Ovary (tissue), 9 donors: ENCODE results near the gene NUCB2. TPM values are rescaled to one million over a fixed set of nuclear protein-coding genes. Genes with fewer than 3 reads are reported as not detected.
"Not testable (repeated sequence)": the region's sequence is repeated elsewhere in the genome, so short reads cannot be mapped to it uniquely, and the experiment has no call there.

ENCODE experiments used
- DNase-seq, 5 donors: peaks; one replicate each; pipeline ENCODE4 v3.0.0-alpha.2; 2019 to 2020
- H3K27ac ChIP-seq, 2 donors: fragments of 200-600 bp; one replicate each; pipeline versions ENCODE4 v1.5.1 to v1.8.0; 2019 to 2022
- H3K27me3 ChIP-seq: fragments of 200-600 bp; one replicate; pipeline ENCODE4 v1.8.0; 2022
- H3K36me3 ChIP-seq: fragments of 200-600 bp; sonication (generic); one replicate; pipeline ENCODE4 v1.5.1; 2019
- H3K4me1 ChIP-seq: one replicate; pipeline ENCODE4 v1.8.1; 2013; ENCODE audit warnings: mild to moderate bottlenecking, moderate library complexity; ENCODE audit not compliant: insufficient read depth
- H3K4me3 ChIP-seq: fragments of 200-600 bp; sonication (generic); one replicate; pipeline ENCODE4 v1.5.1; 2017
- H3K9me3 ChIP-seq, 2 donors: fragments of 200-600 bp in 1 of 2; sonication (generic) in 1 of 2; one replicate each; pipeline versions ENCODE4 v1.5.1 to v1.8.1; 2013 to 2019; ENCODE audit warnings: mild to moderate bottlenecking in 1 of 2, moderate library complexity in 1 of 2
- EP300 ChIP-seq: sonication (generic); formaldehyde crosslinking; IDR thresholded peaks from one replicate; pipeline ENCODE4 v1.6.1; 2017; ENCODE audit warnings: antibody characterized with exemption
- POLR2A ChIP-seq: fragments of 450-650 bp; IDR thresholded peaks from one replicate; pipeline ENCODE4 v1.6.1; 2017; ENCODE audit warnings: antibody characterized with exemption, mild to moderate bottlenecking, moderate library complexity
- WGBS, 3 donors: extraction: QIAGEN DNeasy Blood & Tissue Kit in 1 of 3; methylation state at CpG; one replicate each; pipeline versions ENCODE4 v1.1.5 to v1.1.7; 2013 to 2017; 5-methylcytosine and 5-hydroxymethylcytosine counted together
- intact Hi-C, 4 donors: fragments of 100-400 bp; cut with DNase I; formaldehyde crosslinking; loops; one replicate each; pipeline versions ENCODE4 v1.11.0 to v1.15.1; 2022 to 2023
- polyA plus RNA-seq, 2 donors: library from polyadenylated mRNA; stranded (reverse); fragments of 200-250 nt in 1 of 2; fragments of 350-450 nt in 1 of 2; fragmentation: Illumina TruSeq in 1 of 2; extraction: RNeasy Lipid Tissue Mini Kit (QIAGEN cat#74804) in 1 of 2; gene quantifications; one replicate each; pipeline ENCODE4 v1.2.3, GENCODE V29; 2013 to 2014
- total RNA-seq, 7 donors: library from RNA; depleted of rRNA in 2 of 7; stranded (reverse); fragments of >200 nt in 2 of 7; fragmentation: NEBNext Ultra II Directional in 3 of 7; extraction: Animal tissue kit (Norgen Biotek cat#: 25700) in 3 of 7; gene quantifications; one replicate each; pipeline versions ENCODE4 v1.1.0 to v1.2.4, GENCODE V29; 2016 to 2023
- TF ChIP-seq, protein P1 (sequence below), 3 donors: fragments of 450-650 bp in 2 of 3; fragments of 200-600 bp in 1 of 3; IDR thresholded peaks; one replicate each; pipeline versions ENCODE4 v1.5.1 to v1.8.0; 2016 to 2022; ENCODE audit warnings: antibody characterized with exemption in 3 of 3, mild to moderate bottlenecking in 1 of 3
- donor health status: DM: no; HTN: no; CAD: no; lungs with moderate emphysema.
- donor health status: DM: no; HTN: no; CAD: no.
- donor health status: Bipolar disorder and iron deficiency.
- donor health status: DM: yes; HTN: yes; CAD: no.
- donor health status: DM: no; HTN: no; CAD: no.
- donor health status: DM: yes; HTN: yes; CAD: no.

NUCB2 gene
- total and polyA plus RNA-seq, 9 donors, result 36.7 to 116 (median 86.1) TPM

DNA sequence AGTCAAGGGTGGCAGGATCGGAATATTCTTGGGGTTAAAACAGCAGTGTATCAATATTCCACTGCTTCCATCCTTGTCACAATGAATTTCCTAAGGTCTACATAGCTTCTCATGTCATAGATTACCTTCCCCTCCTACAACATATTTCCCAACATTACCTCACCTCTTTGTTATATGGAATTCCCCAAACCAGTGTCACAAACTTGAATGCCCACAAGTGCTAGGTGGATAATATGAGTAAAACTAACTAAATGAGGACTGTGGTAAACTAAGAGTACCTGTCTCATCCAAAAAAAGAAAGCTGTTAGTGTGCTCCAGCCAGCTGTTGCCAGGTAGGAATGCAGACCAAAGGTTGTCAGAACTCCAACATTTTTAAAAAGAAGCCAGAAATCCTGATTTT lies 17.0 kb upstream of the NUCB2 start:
- Histone ChIP-seq H3K4me1 (peaks cover 2% of the 10 kb centered on the region), H3K9me3 (no peaks in the 10 kb centered on the region), H3K36me3 (no peaks in the 10 kb centered on the region), H3K27ac (no peak overlapping the region), H3K4me3 (no peak overlapping the region), H3K27me3 (no peaks in the 10 kb centered on the region)
- DNase-seq, result no peak
- intact Hi-C loops, result no loop called here
- 93 to 97% (median 95%) methylated on average over 1 of the region's 1 CpG for WGBS, 3 donors
- no peak for TF ChIP-seq POLR2A

DNA sequence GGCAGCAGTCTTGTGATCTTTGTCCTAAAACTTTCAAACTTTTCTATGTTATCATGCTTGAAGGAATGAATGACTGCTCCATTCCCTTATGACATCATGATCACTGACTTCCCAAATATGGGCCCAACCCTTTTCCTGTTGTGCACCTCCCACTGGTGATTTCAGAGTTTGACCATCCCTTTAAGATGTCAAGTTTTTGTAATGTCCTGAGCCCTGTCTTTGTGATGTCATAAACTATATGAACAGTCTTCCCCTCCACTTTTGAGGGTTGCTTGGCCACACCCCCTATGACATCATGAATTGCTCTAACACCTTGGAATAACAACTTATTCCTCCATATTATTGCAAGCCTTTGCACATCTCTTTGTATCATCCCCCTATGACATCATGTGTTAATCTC lies 16.5 kb upstream of the NUCB2 start:
- Histone ChIP-seq H3K4me1 (peaks cover 2% of the 10 kb centered on the region), H3K4me3 (no peak overlapping the region), H3K27ac (no peak overlapping the region), H3K9me3 (no peaks in the 10 kb centered on the region), H3K27me3 (no peaks in the 10 kb centered on the region), H3K36me3 (no peaks in the 10 kb centered on the region)
- DNase-seq, result no peak
- TF ChIP-seq POLR2A (no peak), EP300 (no peak)
- TF ChIP-seq, protein P1, sequence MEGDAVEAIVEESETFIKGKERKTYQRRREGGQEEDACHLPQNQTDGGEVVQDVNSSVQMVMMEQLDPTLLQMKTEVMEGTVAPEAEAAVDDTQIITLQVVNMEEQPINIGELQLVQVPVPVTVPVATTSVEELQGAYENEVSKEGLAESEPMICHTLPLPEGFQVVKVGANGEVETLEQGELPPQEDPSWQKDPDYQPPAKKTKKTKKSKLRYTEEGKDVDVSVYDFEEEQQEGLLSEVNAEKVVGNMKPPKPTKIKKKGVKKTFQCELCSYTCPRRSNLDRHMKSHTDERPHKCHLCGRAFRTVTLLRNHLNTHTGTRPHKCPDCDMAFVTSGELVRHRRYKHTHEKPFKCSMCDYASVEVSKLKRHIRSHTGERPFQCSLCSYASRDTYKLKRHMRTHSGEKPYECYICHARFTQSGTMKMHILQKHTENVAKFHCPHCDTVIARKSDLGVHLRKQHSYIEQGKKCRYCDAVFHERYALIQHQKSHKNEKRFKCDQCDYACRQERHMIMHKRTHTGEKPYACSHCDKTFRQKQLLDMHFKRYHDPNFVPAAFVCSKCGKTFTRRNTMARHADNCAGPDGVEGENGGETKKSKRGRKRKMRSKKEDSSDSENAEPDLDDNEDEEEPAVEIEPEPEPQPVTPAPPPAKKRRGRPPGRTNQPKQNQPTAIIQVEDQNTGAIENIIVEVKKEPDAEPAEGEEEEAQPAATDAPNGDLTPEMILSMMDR (IDR thresholded peaks at IDR 0.05), result no peak
- intact Hi-C loops, result no loop called here

DNA sequence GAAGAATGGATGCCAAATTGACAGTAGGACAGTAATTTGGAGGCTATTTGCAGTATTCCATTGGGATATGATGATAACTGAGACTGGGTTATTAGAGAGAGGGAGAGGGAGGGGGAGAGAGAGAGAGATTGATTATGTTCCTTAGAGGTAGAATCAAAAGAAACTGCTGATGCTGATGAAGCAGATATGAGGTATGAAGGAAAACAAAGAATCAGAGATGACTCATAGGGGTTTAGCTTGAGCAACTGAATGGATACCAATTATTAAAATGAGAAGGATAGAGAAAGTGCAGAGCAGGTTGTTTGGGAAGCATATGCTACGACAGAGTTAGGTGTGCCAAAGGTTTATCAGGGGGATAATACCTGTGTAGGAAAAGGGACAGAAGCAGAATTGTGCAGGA lies 12.8 kb upstream of the NUCB2 start:
- WGBS, 3 donors, result 73 to 80% (median 76%) methylated on average over 1 of the region's 1 CpG
- intact Hi-C loops, result no loop called here

DNA sequence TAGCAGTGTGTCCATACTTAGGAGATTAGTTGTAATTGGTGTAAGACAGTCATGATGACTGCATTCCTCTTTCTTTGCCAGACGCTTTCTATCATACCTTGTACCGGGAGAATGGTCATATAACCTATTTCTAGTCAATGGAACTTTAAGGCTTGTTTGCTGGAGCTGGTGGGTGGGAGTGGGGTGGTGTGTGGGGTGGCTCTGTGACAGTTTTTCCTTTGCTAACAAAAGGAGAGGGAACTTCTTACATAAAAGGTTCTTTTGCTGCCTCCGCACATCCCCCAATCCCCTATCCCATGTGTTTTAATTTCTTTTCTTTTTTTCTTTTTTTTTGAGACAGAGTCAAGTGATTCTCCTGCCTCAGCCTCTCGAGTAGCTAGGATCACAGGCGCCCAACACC lies 9.8 kb upstream of the NUCB2 start:
- no peak overlapping the region for H3K4me3 ChIP-seq
- no peaks in the 10 kb centered on the region for H3K36me3 ChIP-seq
- no peaks in the 10 kb centered on the region for H3K27me3 ChIP-seq
- intact Hi-C loops, result no loop called here
- H3K4me1 ChIP-seq, result no peaks in the 10 kb centered on the region
- TF ChIP-seq, protein P1 (IDR thresholded peaks at IDR 0.05), result no peak
- TF ChIP-seq POLR2A (no peak), EP300 (no peak)
- no peaks in the 10 kb centered on the region for H3K9me3 ChIP-seq
- DNase-seq, result no peak
- H3K27ac ChIP-seq, result no peak overlapping the region
- 77 to 83% (median 81%) methylated on average over 5 of the region's 5 CpGs for WGBS, 3 donors

More for the DNA sequence above, 12.8 kb upstream of the NUCB2 start:
- Histone ChIP-seq H3K27ac (no peak overlapping the region), H3K36me3 (no peaks in the 10 kb centered on the region), H3K4me3 (no peak overlapping the region), H3K27me3 (no peaks in the 10 kb centered on the region), H3K9me3 (no peaks in the 10 kb centered on the region), H3K4me1 (no peaks in the 10 kb centered on the region)
- no peak for DNase-seq
- TF ChIP-seq EP300, result no peak
- TF ChIP-seq POLR2A, result no peak
- TF ChIP-seq, protein P1 (IDR thresholded peaks at IDR 0.05), result no peak

DNA sequence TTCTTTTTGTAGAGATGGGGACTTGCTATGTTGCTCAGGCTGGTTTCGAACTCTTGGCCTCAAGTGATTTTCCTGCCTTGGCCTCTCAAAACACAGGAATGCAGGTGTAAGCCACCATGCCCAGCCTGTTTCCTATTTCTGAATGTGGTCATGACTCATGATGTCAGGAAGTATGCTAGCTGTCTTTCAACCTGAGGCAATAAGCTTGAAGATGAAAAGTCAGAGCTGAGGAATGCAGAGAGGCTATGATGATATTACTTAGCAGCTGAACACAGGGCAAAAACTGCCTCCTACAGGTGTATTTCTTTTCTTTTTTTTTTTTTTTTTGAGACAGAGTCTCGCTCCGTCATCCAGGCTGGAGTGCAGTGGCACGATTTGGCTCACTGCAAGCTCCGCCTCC lies 9.0 kb upstream of the NUCB2 start:
- Histone ChIP-seq H3K4me1 (no peaks in the 10 kb centered on the region), H3K27ac (no peak overlapping the region), H3K36me3 (no peaks in the 10 kb centered on the region), H3K4me3 (no peak overlapping the region), H3K27me3 (no peaks in the 10 kb centered on the region), H3K9me3 (no peaks in the 10 kb centered on the region)
- TF ChIP-seq EP300, result no peak
- 90 to 92% (median 91%) methylated on average over 5 of the region's 5 CpGs for WGBS, 3 donors
- intact Hi-C loops, result no loop called here
- no peak for DNase-seq

DNA sequence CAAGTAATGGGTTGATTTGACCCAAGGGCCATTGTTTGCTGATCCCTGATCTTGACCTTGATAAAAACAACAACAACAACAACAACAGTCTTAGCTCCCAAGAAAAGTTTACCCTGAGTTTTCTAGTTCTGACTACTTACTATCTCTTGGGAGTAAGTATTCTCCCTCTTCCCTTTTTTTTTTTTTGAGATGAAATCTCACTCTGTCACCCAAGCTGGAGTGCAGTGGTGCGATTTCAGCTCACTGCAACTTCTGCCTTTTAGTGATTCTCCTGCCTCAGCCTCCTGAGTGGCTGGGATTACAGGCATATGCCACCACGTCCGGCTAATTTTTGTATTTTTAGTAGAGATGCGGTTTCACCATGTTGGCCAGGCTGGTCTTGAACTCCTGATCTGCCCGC lies 8.0 kb upstream of the NUCB2 start:
- intact Hi-C loops, H3K4me1 ChIP-seq, H3K36me3 ChIP-seq, H3K27me3 ChIP-seq, H3K4me3 ChIP-seq, H3K9me3 ChIP-seq: not testable (repeated sequence)
- 47 to 77% (median 65%) methylated on average over 5 of the region's 5 CpGs for WGBS, 3 donors
- peak in 1 of 5 donors; percentile 53 for DNase-seq
- peak overlapping the region in 1 of 2 donors; percentile 37 for H3K27ac ChIP-seq
